ENCODE data around the gene NEGR1. TPM values are rescaled to one million over a fixed set of nuclear protein-coding genes. Genes with fewer than 3 reads are reported as not detected.
A peak's percentile ranks its signal among the peaks of the same experiment; 100 is the strongest.

NEGR1 gene
- total and polyA plus RNA-seq, 8 donors: 1.2 to 35.4 (median 7.7) TPM

DNA sequence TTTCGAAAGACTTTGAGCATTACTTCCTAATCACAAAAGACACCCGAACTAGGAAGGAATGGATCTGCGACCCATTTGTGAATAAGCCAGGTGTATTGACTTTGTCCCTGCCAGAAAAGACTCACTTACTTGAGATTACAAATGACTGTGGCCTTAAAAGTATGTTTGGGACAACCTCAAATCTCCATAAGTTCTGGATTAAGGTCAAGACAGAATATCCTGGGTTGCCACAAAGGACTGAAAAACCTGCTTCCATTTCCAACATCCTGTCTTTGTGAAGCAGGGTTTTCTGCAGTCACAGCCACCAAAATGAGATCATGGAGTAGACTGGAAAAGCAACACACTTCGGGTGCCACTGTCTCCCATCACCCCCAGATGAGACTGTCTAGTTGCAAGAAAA lies 664.1 kb downstream of the NEGR1 start:
- intact Hi-C loops (cut with DNase I; ENCODE audit: low total_unique reads): no loop called here
- no peak for DNase-seq
- H3K4me3 ChIP-seq: no peak overlapping the region
- H3K27ac ChIP-seq: no peak overlapping the region
- H3K36me3 ChIP-seq: no peaks in the 10 kb centered on the region
- no peaks in the 10 kb centered on the region for H3K4me1 ChIP-seq
- 61 to 72% (median 63%) methylated on average over 4 of the region's 4 CpGs for WGBS, 5 donors
- no peaks in the 10 kb centered on the region for H3K27me3 ChIP-seq
- TF ChIP-seq, protein P1, sequence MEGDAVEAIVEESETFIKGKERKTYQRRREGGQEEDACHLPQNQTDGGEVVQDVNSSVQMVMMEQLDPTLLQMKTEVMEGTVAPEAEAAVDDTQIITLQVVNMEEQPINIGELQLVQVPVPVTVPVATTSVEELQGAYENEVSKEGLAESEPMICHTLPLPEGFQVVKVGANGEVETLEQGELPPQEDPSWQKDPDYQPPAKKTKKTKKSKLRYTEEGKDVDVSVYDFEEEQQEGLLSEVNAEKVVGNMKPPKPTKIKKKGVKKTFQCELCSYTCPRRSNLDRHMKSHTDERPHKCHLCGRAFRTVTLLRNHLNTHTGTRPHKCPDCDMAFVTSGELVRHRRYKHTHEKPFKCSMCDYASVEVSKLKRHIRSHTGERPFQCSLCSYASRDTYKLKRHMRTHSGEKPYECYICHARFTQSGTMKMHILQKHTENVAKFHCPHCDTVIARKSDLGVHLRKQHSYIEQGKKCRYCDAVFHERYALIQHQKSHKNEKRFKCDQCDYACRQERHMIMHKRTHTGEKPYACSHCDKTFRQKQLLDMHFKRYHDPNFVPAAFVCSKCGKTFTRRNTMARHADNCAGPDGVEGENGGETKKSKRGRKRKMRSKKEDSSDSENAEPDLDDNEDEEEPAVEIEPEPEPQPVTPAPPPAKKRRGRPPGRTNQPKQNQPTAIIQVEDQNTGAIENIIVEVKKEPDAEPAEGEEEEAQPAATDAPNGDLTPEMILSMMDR (IDR thresholded peaks at IDR 0.05): no peak
- no peak for TF ChIP-seq POLR2AphosphoS5 (IDR thresholded peaks at IDR 0.05)
- no peak for TF ChIP-seq EP300 (IDR thresholded peaks at IDR 0.05)
- TF ChIP-seq POLR2A (IDR thresholded peaks at IDR 0.05): no peak
- H3K9me3 ChIP-seq: no peaks in the 10 kb centered on the region

DNA sequence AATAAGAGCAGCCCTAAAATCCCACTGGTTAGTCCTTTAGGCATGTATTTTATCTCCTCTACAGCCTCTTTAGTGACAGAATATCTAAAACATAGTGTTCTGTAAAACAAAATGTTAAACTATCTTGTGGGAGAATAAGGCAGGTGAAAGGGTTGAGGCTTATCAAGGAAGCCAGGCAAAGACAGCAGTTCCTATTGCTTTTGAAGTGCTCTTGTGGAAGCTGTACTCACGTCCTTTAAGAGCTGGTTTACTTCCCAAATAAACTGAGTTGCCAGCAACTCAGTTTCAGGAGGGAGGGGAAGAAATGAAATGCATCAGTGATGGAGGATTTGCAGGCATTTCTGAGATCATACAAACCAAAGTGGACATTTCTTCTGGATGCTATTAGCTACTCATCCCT lies 671.9 kb downstream of the NEGR1 start:
- no peaks in the 10 kb centered on the region for H3K4me1 ChIP-seq
- H3K4me3 ChIP-seq: no peak overlapping the region
- no peaks in the 10 kb centered on the region for H3K9me3 ChIP-seq
- H3K27me3 ChIP-seq: no peaks in the 10 kb centered on the region
- 24 to 57% (median 33%) methylated on average over 1 of the region's 1 CpG for WGBS, 5 donors
- TF ChIP-seq EP300 (IDR thresholded peaks at IDR 0.05): no peak
- TF ChIP-seq POLR2A (IDR thresholded peaks at IDR 0.05): no peak
- TF ChIP-seq POLR2AphosphoS5 (IDR thresholded peaks at IDR 0.05): no peak
- TF ChIP-seq, protein P1 (IDR thresholded peaks at IDR 0.05): no peak
- intact Hi-C loops (cut with DNase I; ENCODE audit: low total_unique reads): no loop called here
- no peak overlapping the region for H3K27ac ChIP-seq
- H3K36me3 ChIP-seq: peaks cover 0 to 16% (median 1%) of the 10 kb centered on the region in 4 donors
- peak in 1 of 2 donors; percentile 20 for DNase-seq

DNA sequence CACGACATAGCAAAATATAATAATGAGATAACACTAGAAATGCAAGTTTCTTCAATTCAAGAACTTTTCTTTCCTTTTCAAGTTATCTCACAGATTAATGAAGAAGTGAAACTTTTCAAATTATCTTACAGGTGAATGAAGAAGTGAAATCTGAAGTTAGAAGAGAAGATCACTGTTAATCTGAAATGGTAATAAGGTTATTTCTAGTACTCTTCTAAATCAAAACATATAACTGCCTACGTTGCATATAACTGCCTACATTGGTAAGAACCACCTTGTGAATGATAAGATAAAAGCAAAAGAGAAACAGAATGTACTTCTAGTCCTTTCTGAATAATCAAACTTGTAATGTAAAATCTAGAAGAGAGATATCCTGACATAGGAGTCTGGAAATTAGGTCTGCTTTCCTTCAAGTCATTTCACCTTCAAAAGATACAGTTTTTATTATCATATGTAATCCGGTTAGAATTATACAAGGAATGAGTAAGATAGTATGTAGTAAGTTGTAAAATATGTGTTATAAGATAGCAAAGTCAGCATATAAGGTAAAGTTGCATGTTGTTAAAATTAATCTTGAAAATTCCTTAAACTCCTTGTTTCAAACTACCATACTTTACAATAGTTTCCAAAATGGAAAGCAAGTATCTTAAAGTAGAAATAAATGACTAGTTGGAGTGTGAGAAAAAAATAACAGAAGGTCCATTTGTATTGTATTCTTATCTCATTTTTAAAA lies 679.1 kb downstream of the NEGR1 start:
- intact Hi-C loops (cut with DNase I; ENCODE audit: low total_unique reads): no loop called here
- DNase-seq: no peak
- Histone ChIP-seq H3K4me1 (no peaks in the 10 kb centered on the region), H3K36me3 (peaks cover 0 to 5% (median 1%) of the 10 kb centered on the region in 4 donors), H3K27me3 (no peaks in the 10 kb centered on the region), H3K9me3 (no peaks in the 10 kb centered on the region), H3K27ac (no peak overlapping the region), H3K4me3 (no peak overlapping the region)
- WGBS, 5 donors: 77 to 86% (median 82%) methylated on average over 3 of the region's 3 CpGs
- no peak for TF ChIP-seq POLR2AphosphoS5 (IDR thresholded peaks at IDR 0.05)
- TF ChIP-seq, protein P1 (IDR thresholded peaks at IDR 0.05): no peak
- no peak for TF ChIP-seq POLR2A (IDR thresholded peaks at IDR 0.05)
- TF ChIP-seq EP300 (IDR thresholded peaks at IDR 0.05): no peak

DNA sequence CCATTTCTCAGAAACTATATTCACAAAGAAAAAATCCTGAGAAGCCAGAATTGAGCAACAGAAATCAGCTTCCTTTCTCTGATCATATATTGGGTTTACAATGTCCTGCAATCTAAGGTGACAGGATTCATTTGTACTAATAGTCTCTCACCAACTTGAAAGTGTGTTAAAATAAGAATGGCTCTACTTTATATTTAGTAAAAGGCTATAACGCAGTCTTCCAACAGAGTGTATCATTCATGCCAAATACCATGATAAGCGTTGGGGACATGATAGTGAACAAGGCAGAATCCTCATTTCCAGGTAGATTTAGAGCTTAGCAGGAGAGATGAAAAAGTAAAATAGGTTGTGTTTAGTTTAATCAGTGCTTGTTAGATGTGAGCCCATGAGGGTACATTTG lies 682.3 kb downstream of the NEGR1 start:
- Histone ChIP-seq H3K9me3 (no peaks in the 10 kb centered on the region), H3K27ac (no peak overlapping the region), H3K36me3 (no peaks in the 10 kb centered on the region), H3K27me3 (no peaks in the 10 kb centered on the region), H3K4me3 (no peak overlapping the region), H3K4me1 (no peaks in the 10 kb centered on the region)
- no peak for TF ChIP-seq EP300 (IDR thresholded peaks at IDR 0.05)
- TF ChIP-seq POLR2A (IDR thresholded peaks at IDR 0.05): no peak
- no peak for TF ChIP-seq POLR2AphosphoS5 (IDR thresholded peaks at IDR 0.05)
- TF ChIP-seq, protein P1 (IDR thresholded peaks at IDR 0.05): no peak
- WGBS, 5 donors: 89 to 95% (median 90%) methylated on average over 2 of the region's 2 CpGs
- intact Hi-C loops (cut with DNase I; ENCODE audit: low total_unique reads): no loop called here
- DNase-seq: no peak

Measured in stomach (tissue), 9 donors.